HEK293T (cell line): ENCODE measurements around the gene SUPT5H.

Source experiments
- ARNT ChIP-seq: fragments of 450-650 bp; IDR thresholded peaks from 2 replicates; pipeline ENCODE4 v1.6.1; 2017; ENCODE audit warnings: mild to moderate bottlenecking
- CTBP1 ChIP-seq: fragments of 450-650 bp; IDR thresholded peaks from 2 replicates; pipeline ENCODE4 v1.6.1; 2016; ENCODE audit warnings: borderline replicate concordance
- ELF4 ChIP-seq: fragments of 450-650 bp; IDR thresholded peaks from 2 replicates; pipeline ENCODE4 v1.6.1; 2017; ENCODE audit warnings: antibody characterized with exemption
- FOXA1 ChIP-seq: fragments of 450-650 bp; IDR thresholded peaks from 2 replicates; pipeline ENCODE4 v1.6.1; 2016; ENCODE audit warnings: mild to moderate bottlenecking
- FOXK2 ChIP-seq: fragments of 450-650 bp; IDR thresholded peaks from 2 replicates; pipeline ENCODE4 v1.6.1; 2016; ENCODE audit warnings: mild to moderate bottlenecking
- FOXM1 ChIP-seq: fragments of 450-650 bp; IDR thresholded peaks from 2 replicates; pipeline ENCODE4 v1.6.1; 2017; ENCODE audit warnings: mild to moderate bottlenecking, borderline replicate concordance
- PKNOX1 ChIP-seq: fragments of 450-650 bp; IDR thresholded peaks from 2 replicates; pipeline ENCODE4 v1.6.1; 2016
- SP1 ChIP-seq: fragments of 450-650 bp; IDR thresholded peaks from 2 replicates; pipeline ENCODE4 v1.6.1; 2017
- SUZ12 ChIP-seq: fragments of 450-650 bp; IDR thresholded peaks from 2 replicates; pipeline ENCODE4 v1.6.1; 2016; ENCODE audit warnings: mild to moderate bottlenecking
- TARDBP ChIP-seq: fragments of 450-650 bp; IDR thresholded peaks from 2 replicates; pipeline ENCODE4 v1.6.1; 2016
- ZNF384 ChIP-seq: fragments of 450-650 bp; IDR thresholded peaks from 2 replicates; pipeline ENCODE4 v1.6.1; 2016

GRCh38 chr19:39489756-39490155 lies 44.4 kb downstream of the SUPT5H start:
- TF ChIP-seq SP1 (no peak), SUZ12 (no peak), FOXK2 (no peak), TARDBP (no peak), ZNF384 (no peak), PKNOX1 (no peak), ARNT (no peak), FOXM1 (no peak), ELF4 (no peak), CTBP1 (no peak), FOXA1 (no peak)
